ENCODE results near the gene TMEM170B.

The TMEM170B gene

DNA sequence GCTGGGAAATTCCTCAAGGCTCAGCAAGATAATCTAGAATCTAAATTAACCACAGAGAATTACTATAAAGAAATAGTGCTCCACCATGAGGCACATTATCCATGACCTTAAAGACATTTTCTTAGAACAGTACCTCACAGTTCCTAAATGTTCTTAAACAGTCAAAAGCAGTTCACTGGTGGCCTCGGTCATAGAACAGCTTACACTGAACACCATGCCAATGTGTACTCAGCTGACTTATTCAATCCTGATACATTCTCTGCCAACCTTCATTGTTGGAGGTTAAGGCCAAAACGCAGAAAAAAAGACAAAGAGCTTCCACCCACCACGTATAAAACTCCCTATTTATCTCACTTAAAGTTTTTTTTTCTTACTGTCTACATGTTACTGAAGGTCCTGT is 21.8 kb upstream of the TMEM170B start:
- no peak for TF ChIP-seq EZH2 (IDR thresholded peaks at IDR 0.05; ENCODE audit: borderline replicate concordance, low read depth, low read length, severe bottlenecking)
- TF ChIP-seq, protein P1, sequence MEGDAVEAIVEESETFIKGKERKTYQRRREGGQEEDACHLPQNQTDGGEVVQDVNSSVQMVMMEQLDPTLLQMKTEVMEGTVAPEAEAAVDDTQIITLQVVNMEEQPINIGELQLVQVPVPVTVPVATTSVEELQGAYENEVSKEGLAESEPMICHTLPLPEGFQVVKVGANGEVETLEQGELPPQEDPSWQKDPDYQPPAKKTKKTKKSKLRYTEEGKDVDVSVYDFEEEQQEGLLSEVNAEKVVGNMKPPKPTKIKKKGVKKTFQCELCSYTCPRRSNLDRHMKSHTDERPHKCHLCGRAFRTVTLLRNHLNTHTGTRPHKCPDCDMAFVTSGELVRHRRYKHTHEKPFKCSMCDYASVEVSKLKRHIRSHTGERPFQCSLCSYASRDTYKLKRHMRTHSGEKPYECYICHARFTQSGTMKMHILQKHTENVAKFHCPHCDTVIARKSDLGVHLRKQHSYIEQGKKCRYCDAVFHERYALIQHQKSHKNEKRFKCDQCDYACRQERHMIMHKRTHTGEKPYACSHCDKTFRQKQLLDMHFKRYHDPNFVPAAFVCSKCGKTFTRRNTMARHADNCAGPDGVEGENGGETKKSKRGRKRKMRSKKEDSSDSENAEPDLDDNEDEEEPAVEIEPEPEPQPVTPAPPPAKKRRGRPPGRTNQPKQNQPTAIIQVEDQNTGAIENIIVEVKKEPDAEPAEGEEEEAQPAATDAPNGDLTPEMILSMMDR (IDR thresholded peaks at IDR 0.05; ENCODE audit: borderline replicate concordance, extremely low read depth, low read length, poor library complexity, severe bottlenecking) = no peak
- Histone ChIP-seq H3K4me3 (ENCODE audit: low read depth in 1 of 2, low read length in 2 of 2) (no peak overlapping the region), H4K20me1 (ENCODE audit: insufficient read depth, low read length) (no peaks in the 10 kb centered on the region), H3K27ac (ENCODE audit: low read length) (no peak overlapping the region), H3K9me3 (ENCODE audit: insufficient read depth, low read length, severe bottlenecking) (peaks cover 4% of the 10 kb centered on the region), H3K9ac (ENCODE audit: low read depth, low read length) (no peak overlapping the region), H3K36me3 (ENCODE audit: insufficient read depth, low read length) (no peaks in the 10 kb centered on the region), H3K4me2 (ENCODE audit: insufficient read depth, low read length) (no peak overlapping the region), H3K4me1 (ENCODE audit: insufficient read depth, low read length) (no peaks in the 10 kb centered on the region), H3K79me2 (ENCODE audit: insufficient read depth, low read length) (no peaks in the 10 kb centered on the region), H3K27me3 (ENCODE audit: insufficient read depth, low read length, poor library complexity) (peaks cover 3% of the 10 kb centered on the region), H2AFZ (ENCODE audit: low read depth, low read length) (no peak overlapping the region)
- DNase-seq (no peak), ATAC-seq (ENCODE audit: insufficient read depth, low read depth) (no peak)

DNA sequence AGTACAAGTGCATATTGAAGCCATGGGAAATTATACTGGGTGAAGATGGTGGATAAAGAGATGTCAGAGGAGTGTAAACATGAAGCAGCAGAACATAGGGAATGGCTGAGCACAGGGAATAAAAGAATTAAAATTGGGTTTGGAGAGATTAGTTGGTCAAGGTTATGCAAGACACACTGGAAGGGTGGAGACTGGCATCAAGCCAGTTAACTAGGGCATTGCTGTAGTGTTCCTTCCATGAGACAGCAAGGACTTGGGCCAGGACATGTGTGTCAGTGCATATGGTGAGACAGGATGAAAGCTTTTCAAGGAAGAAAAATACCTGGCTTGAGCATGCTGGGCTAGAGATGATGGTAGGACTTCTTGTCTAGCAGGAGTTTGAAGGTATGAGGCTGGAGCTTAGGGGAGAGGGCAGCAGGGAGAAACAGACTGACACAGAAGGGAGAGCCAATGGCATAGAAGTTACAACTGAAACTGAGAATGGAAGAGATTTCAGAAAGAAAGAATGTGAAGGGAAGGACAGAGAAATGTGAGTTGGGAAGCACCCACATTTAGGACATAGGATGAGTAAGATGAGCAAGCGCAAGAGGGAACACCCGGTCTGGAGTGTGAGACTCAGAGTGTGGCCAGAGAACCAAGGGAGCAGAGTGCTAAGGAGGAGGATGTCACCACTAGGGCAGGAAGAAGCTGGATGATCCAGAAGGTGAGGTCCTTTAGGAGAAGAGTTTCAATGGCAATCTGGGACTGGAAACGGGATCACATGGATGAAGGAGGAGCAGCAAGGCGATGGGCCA is 14.5 kb upstream of the TMEM170B start:
- no peaks in the 10 kb centered on the region for H4K20me1 ChIP-seq (ENCODE audit: insufficient read depth, low read length)
- peaks cover 4% of the 10 kb centered on the region for H3K9me3 ChIP-seq (ENCODE audit: insufficient read depth, low read length, severe bottlenecking)
- no peak overlapping the region for H3K4me2 ChIP-seq (ENCODE audit: insufficient read depth, low read length)
- no peak overlapping the region for H3K27ac ChIP-seq (ENCODE audit: low read length)
- TF ChIP-seq, protein P1 (IDR thresholded peaks at IDR 0.05; ENCODE audit: borderline replicate concordance, extremely low read depth, low read length, poor library complexity, severe bottlenecking) = no peak
- no peak for TF ChIP-seq EZH2 (IDR thresholded peaks at IDR 0.05; ENCODE audit: borderline replicate concordance, low read depth, low read length, severe bottlenecking)
- DNase-seq = no peak
- no peaks in the 10 kb centered on the region for H3K27me3 ChIP-seq (ENCODE audit: insufficient read depth, low read length, poor library complexity)
- ATAC-seq (ENCODE audit: insufficient read depth, low read depth) = no peak
- H3K36me3 ChIP-seq (ENCODE audit: insufficient read depth, low read length) = no peaks in the 10 kb centered on the region
- H3K4me1 ChIP-seq (ENCODE audit: insufficient read depth, low read length) = no peaks in the 10 kb centered on the region
- no peak overlapping the region for H3K9ac ChIP-seq (ENCODE audit: low read depth, low read length)
- no peak overlapping the region for H2AFZ ChIP-seq (ENCODE audit: low read depth, low read length)
- H3K4me3 ChIP-seq (ENCODE audit: low read depth in 1 of 2, low read length in 2 of 2) = no peak overlapping the region
- H3K79me2 ChIP-seq (ENCODE audit: insufficient read depth, low read length) = no peaks in the 10 kb centered on the region

DNA sequence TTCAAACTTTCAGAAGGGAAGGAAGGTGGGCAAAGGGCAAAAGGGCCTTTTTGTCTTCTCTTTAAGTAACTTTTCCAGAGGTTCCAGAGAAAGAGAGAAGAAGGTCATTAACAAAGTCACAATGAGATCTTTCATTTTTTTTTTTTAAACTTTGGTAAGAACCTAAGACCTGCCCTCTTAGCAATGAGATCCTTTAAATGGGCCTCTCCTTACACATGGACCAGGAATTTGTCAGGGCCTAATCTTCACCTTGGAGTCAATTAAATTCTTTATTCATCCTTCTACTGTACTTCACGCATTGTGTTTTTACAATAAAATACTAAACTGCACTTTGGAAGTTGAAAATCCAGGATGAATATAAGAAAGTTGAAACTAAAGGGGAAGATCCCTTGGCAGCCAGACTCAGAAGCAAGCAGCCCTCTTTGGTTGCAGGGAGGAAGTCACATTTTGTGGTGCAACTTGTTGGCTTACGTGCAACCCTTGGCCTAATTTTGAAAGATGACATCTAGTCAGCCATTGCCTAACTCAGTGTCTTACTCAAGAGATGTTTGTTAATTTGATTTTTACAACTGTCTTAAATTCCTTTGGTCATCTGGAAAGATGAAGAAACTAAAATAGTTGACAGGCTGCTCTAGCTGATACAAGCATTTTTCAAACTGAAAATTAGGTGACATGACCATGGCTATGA is 11.9 kb upstream of the TMEM170B start:
- no peaks in the 10 kb centered on the region for H3K4me1 ChIP-seq (ENCODE audit: insufficient read depth, low read length)
- H4K20me1 ChIP-seq (ENCODE audit: insufficient read depth, low read length) = no peaks in the 10 kb centered on the region
- no peaks in the 10 kb centered on the region for H3K27me3 ChIP-seq (ENCODE audit: insufficient read depth, low read length, poor library complexity)
- H3K9ac ChIP-seq (ENCODE audit: low read depth, low read length) = no peak overlapping the region
- no peak overlapping the region for H3K4me2 ChIP-seq (ENCODE audit: insufficient read depth, low read length)
- H3K79me2 ChIP-seq (ENCODE audit: insufficient read depth, low read length) = no peaks in the 10 kb centered on the region
- no peak for ATAC-seq (ENCODE audit: insufficient read depth, low read depth)
- no peaks in the 10 kb centered on the region for H3K36me3 ChIP-seq (ENCODE audit: insufficient read depth, low read length)
- no peak overlapping the region for H3K27ac ChIP-seq (ENCODE audit: low read length)
- DNase-seq = no peak
- TF ChIP-seq, protein P1 (IDR thresholded peaks at IDR 0.05; ENCODE audit: borderline replicate concordance, extremely low read depth, low read length, poor library complexity, severe bottlenecking) = no peak
- no peak for TF ChIP-seq EZH2 (IDR thresholded peaks at IDR 0.05; ENCODE audit: borderline replicate concordance, low read depth, low read length, severe bottlenecking)
- H3K9me3 ChIP-seq (ENCODE audit: insufficient read depth, low read length, severe bottlenecking) = no peaks in the 10 kb centered on the region
- H3K4me3 ChIP-seq (ENCODE audit: low read depth in 1 of 2, low read length in 2 of 2) = no peak overlapping the region
- no peak overlapping the region for H2AFZ ChIP-seq (ENCODE audit: low read depth, low read length)

All from DND-41 (cell line).